OCI-LY1 (cell line): ENCODE results near the gene SON.

Experiments
- H2AFZ ChIP-seq: fragments of 200-600 bp; sonication (generic), shearing (Covaris generic); 2 replicates; pipeline ENCODE4 v1.6.0; 2014; ENCODE audit warnings: antibody characterized with exemption, mild to moderate bottlenecking, low read length
- H3F3A ChIP-seq: fragments of 200-600 bp; sonication (generic), shearing (Covaris generic); 2 replicates; pipeline ENCODE4 v1.6.0; 2014; ENCODE audit warnings: mild to moderate bottlenecking, antibody characterized with exemption, low read length, moderate library complexity; ENCODE audit not compliant: insufficient read depth
- H3K27ac ChIP-seq: fragments of 200-600 bp; sonication (generic); 2 replicates; pipeline ENCODE4 v1.5.1; 2014; ENCODE audit warnings: low read length, mixed run types, mild to moderate bottlenecking, low read depth; ENCODE audit not compliant: poor library complexity, severe bottlenecking
- H3K27me3 ChIP-seq: fragments of 200-600 bp; sonication (generic); 2 replicates; pipeline ENCODE4 v1.6.0; 2014; ENCODE audit warnings: antibody characterized with exemption, mild to moderate bottlenecking, low read length, moderate library complexity; ENCODE audit not compliant: insufficient read depth
- H3K36me3 ChIP-seq: fragments of 200-600 bp; sonication (generic); 2 replicates; pipeline ENCODE4 v1.6.1; 2014; ENCODE audit warnings: mild to moderate bottlenecking, antibody characterized with exemption, low read length, moderate library complexity, mixed read lengths; ENCODE audit not compliant: insufficient read depth
- H3K4me1 ChIP-seq: fragments of 200-600 bp; sonication (generic); 2 replicates; pipeline ENCODE4 v1.5.1; 2014; ENCODE audit warnings: mild to moderate bottlenecking, low read length, moderate library complexity; ENCODE audit not compliant: insufficient read depth, severe bottlenecking
- H3K4me2 ChIP-seq: fragments of 200-600 bp; sonication (generic), shearing (Covaris generic); 2 replicates; pipeline ENCODE4 v1.6.1; 2014; ENCODE audit warnings: low read length
- H3K4me3 ChIP-seq: fragments of 200-600 bp; sonication (generic); 2 replicates; pipeline ENCODE4 v1.5.1; 2014; ENCODE audit warnings: low read length, low read depth, mild to moderate bottlenecking, mixed read lengths; ENCODE audit not compliant: poor library complexity, severe bottlenecking
- H3K79me2 ChIP-seq: fragments of 200-600 bp; shearing (Covaris generic); 2 replicates; pipeline ENCODE4 v1.6.1; 2016; ENCODE audit warnings: mixed run types, low read length, mixed read lengths; ENCODE audit not compliant: insufficient read depth
- H3K9ac ChIP-seq: fragments of 200-600 bp; sonication (generic), shearing (Covaris generic); 2 replicates; pipeline ENCODE4 v1.6.1; 2014; ENCODE audit warnings: mild to moderate bottlenecking, low read length, mixed read lengths
- H3K9me2 ChIP-seq: fragments of 200-600 bp; sonication (generic), shearing (Covaris generic); 2 replicates; pipeline ENCODE4 v1.6.1; 2014; ENCODE audit warnings: low read depth, mild to moderate bottlenecking, low read length, mixed read lengths
- H3K9me3 ChIP-seq: fragments of 200-600 bp; shearing (Covaris generic); 2 replicates; pipeline ENCODE4 v1.6.1; 2014; ENCODE audit warnings: low read length, mixed read lengths
- H4K20me1 ChIP-seq: fragments of 200-600 bp; sonication (generic), shearing (Covaris generic); 2 replicates; pipeline ENCODE4 v1.6.0; 2016; ENCODE audit warnings: mild to moderate bottlenecking, low read length; ENCODE audit not compliant: insufficient read depth
- EZH2 ChIP-seq: fragments of 200-600 bp; sonication (generic), shearing (Covaris generic); IDR thresholded peaks from 2 replicates; pipeline ENCODE4 v1.8.0; 2017; ENCODE audit warnings: borderline replicate concordance, mixed run types, mild to moderate bottlenecking, antibody characterized with exemption, low read length, moderate library complexity, mixed read lengths
- TF ChIP-seq, protein P1 (sequence below): fragments of 200-600 bp; sonication (generic), shearing (Covaris generic); IDR thresholded peaks from 2 replicates; pipeline ENCODE4 v1.5.1; 2017; ENCODE audit warnings: mild to moderate bottlenecking, antibody characterized with exemption, low read length, moderate library complexity, mixed read lengths

Gene SON

DNA sequence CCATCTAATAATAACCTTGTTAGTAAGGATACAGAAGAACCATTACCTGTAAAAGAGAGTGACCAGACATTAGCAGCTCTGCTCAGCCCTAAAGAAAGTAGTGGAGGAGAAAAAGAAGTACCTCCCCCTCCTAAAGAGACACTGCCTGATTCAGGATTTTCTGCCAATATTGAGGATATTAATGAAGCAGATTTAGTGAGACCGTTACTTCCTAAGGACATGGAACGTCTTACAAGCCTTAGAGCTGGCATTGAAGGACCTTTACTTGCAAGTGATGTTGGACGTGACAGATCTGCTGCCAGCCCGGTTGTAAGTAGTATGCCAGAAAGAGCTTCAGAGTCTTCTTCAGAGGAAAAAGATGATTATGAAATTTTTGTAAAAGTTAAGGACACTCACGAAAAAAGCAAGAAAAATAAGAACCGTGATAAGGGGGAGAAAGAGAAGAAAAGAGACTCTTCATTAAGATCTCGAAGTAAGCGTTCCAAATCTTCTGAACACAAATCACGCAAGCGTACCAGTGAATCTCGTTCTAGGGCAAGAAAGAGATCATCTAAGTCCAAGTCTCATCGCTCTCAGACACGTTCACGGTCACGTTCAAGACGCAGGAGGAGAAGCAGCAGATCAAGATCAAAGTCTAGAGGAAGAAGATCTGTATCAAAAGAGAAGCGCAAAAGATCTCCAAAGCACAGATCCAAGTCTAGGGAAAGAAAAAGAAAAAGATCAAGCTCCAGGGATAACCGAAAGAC, 11.6 kb downstream of the SON start:
- H3K4me2 ChIP-seq = no peak overlapping the region
- no peaks in the 10 kb centered on the region for H3K9me3 ChIP-seq
- no peak overlapping the region for H3K9ac ChIP-seq
- no peak overlapping the region for H3K27ac ChIP-seq
- peaks cover 3% of the 10 kb centered on the region; the same call in 1 of the 2 replicates for H4K20me1 ChIP-seq
- H3K36me3 ChIP-seq = peaks cover 99% of the 10 kb centered on the region
- peaks cover 75% of the 10 kb centered on the region for H3K79me2 ChIP-seq
- no peak overlapping the region for H3K4me3 ChIP-seq
- H3K27me3 ChIP-seq = no peaks in the 10 kb centered on the region
- no peaks in the 10 kb centered on the region for H3F3A ChIP-seq
- TF ChIP-seq, protein P1, sequence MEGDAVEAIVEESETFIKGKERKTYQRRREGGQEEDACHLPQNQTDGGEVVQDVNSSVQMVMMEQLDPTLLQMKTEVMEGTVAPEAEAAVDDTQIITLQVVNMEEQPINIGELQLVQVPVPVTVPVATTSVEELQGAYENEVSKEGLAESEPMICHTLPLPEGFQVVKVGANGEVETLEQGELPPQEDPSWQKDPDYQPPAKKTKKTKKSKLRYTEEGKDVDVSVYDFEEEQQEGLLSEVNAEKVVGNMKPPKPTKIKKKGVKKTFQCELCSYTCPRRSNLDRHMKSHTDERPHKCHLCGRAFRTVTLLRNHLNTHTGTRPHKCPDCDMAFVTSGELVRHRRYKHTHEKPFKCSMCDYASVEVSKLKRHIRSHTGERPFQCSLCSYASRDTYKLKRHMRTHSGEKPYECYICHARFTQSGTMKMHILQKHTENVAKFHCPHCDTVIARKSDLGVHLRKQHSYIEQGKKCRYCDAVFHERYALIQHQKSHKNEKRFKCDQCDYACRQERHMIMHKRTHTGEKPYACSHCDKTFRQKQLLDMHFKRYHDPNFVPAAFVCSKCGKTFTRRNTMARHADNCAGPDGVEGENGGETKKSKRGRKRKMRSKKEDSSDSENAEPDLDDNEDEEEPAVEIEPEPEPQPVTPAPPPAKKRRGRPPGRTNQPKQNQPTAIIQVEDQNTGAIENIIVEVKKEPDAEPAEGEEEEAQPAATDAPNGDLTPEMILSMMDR = no peak
- no peak for TF ChIP-seq EZH2
- no peaks in the 10 kb centered on the region for H3K9me2 ChIP-seq
- no peak overlapping the region for H2AFZ ChIP-seq
- H3K4me1 ChIP-seq = no peaks in the 10 kb centered on the region

DNA sequence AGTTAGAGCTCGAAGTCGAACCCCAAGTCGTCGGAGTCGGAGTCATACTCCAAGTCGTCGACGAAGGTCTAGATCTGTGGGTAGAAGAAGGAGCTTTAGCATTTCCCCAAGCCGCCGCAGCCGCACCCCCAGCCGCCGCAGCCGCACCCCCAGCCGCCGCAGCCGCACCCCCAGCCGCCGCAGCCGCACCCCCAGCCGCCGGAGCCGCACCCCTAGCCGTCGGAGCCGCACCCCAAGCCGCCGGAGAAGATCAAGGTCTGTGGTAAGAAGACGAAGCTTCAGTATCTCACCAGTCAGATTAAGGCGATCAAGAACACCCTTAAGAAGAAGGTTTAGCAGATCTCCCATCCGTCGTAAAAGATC, 12.1 kb downstream of the SON start:
- Histone ChIP-seq H3K79me2 (peaks cover 72% of the 10 kb centered on the region), H3F3A (no peaks in the 10 kb centered on the region), H3K36me3 (peaks cover 99% of the 10 kb centered on the region), H3K9ac (no peak overlapping the region), H3K27me3 (no peaks in the 10 kb centered on the region), H3K4me1 (no peaks in the 10 kb centered on the region), H3K27ac (no peak overlapping the region), H3K4me2 (no peak overlapping the region), H2AFZ (no peak overlapping the region), H3K9me2 (no peaks in the 10 kb centered on the region), H4K20me1 (peaks cover 4% of the 10 kb centered on the region; the same call in 1 of the 2 replicates), H3K9me3 (no peaks in the 10 kb centered on the region), H3K4me3 (no peak overlapping the region)
- TF ChIP-seq EZH2 = no peak
- TF ChIP-seq, protein P1 = no peak

DNA sequence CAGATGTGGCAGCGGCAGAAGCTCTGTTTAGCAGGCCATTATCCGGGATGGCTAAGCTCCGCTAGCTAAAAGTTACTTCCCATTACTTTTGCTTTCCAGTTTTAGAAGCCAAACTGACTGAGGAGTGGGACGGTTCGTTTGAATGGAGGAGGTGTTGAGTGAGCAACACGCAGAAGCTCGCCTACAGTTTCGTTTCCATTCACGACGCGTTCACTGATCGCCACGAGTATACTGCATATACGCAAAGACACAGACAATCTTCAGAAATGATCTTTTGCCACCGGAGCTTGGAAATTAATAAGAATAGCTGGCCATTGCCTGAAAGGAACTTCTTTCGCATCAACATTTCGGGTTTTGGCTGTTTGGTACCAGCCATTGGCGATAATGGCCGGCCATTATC, 14.6 kb downstream of the SON start:
- no peak overlapping the region for H2AFZ ChIP-seq
- H3K27me3 ChIP-seq = no peaks in the 10 kb centered on the region
- H3K9me3 ChIP-seq = no peaks in the 10 kb centered on the region
- no peak overlapping the region for H3K4me3 ChIP-seq
- H4K20me1 ChIP-seq = peaks cover 4% of the 10 kb centered on the region; the same call in 1 of the 2 replicates
- no peak overlapping the region for H3K4me2 ChIP-seq
- no peaks in the 10 kb centered on the region for H3F3A ChIP-seq
- no peak overlapping the region for H3K27ac ChIP-seq
- H3K9me2 ChIP-seq = no peaks in the 10 kb centered on the region
- peaks cover 97% of the 10 kb centered on the region for H3K36me3 ChIP-seq
- no peak for TF ChIP-seq EZH2
- TF ChIP-seq, protein P1 = no peak
- peaks cover 67% of the 10 kb centered on the region for H3K79me2 ChIP-seq
- no peaks in the 10 kb centered on the region for H3K4me1 ChIP-seq
- no peak overlapping the region for H3K9ac ChIP-seq
